CD14-positive monocyte (primary cell): ENCODE data around the gene MEMO1. TPM values are rescaled to one million over a fixed set of nuclear protein-coding genes. Genes with fewer than 3 reads are reported as not detected.
"Not testable (repeated sequence)": the region's sequence is repeated elsewhere in the genome, so short reads cannot be mapped to it uniquely, and the experiment has no call there.

Source experiments
- DNase-seq, 3 donors: peaks; one replicate each; pipeline ENCODE4 v3.0.0-alpha.2; 2011 to 2022
- H2AFZ ChIP-seq: 2 replicates; pipeline ENCODE4 v1.6.0; 2012; ENCODE audit warnings: mild to moderate bottlenecking, low read depth, low read length, inconsistent platforms; ENCODE audit not compliant: insufficient read depth, poor library complexity, severe bottlenecking
- H3K27ac ChIP-seq, 2 donors: 1 replicate in 1 of 2; 2 replicates in 1 of 2; pipeline ENCODE4 v1.5.1; 2012 to 2013; ENCODE audit warnings: low read length in 2 of 2, control low read depth in 1 of 2, inconsistent platforms in 1 of 2, low read depth in 1 of 2, mild to moderate bottlenecking in 1 of 2
- H3K27me3 ChIP-seq, 2 donors: one replicate each; pipeline versions ENCODE4 v1.6.0 to v1.6.1; 2011 to 2013; ENCODE audit warnings: low read length in 2 of 2; ENCODE audit not compliant: control insufficient read depth in 2 of 2, insufficient read depth in 2 of 2
- H3K36me3 ChIP-seq, 2 donors: replicated peaks in 1 of 2; 1 replicate in 1 of 2; 2 replicates in 1 of 2; pipeline versions ENCODE4 v1.5.1 to v1.6.1; 2012 to 2013; ENCODE audit warnings: low read length in 2 of 2, control low read depth in 1 of 2, inconsistent platforms in 1 of 2, mild to moderate bottlenecking in 1 of 2; ENCODE audit not compliant: insufficient read depth in 2 of 2, control insufficient read depth in 1 of 2
- H3K4me1 ChIP-seq, 2 donors: 1 replicate in 1 of 2; 2 replicates in 1 of 2; pipeline versions ENCODE4 v1.5.1 to v1.6.1; 2012 to 2013; ENCODE audit warnings: low read length in 2 of 2, control low read depth in 1 of 2, inconsistent platforms in 1 of 2, mild to moderate bottlenecking in 1 of 2, moderate library complexity in 1 of 2; ENCODE audit not compliant: insufficient read depth in 2 of 2, control insufficient read depth in 1 of 2
- H3K4me2 ChIP-seq: replicated peaks from 2 replicates; pipeline ENCODE3; 2012; ENCODE audit warnings: low read length, moderate library complexity, mild to moderate bottlenecking; ENCODE audit not compliant: poor library complexity, severe bottlenecking; ENCODE audit errors: extremely low read depth
- H3K4me3 ChIP-seq, 3 experiments: fragments of 200-600 bp in 1 of 3; sonication (generic) in 1 of 3; replicated peaks in 1 of 3; 1 replicate in 2 of 3; 2 replicates in 1 of 3; pipeline ENCODE4 v1.5.1; 2011 to 2013; ENCODE audit warnings: low read length in 3 of 3, mild to moderate bottlenecking in 3 of 3, control low read depth in 2 of 3, low read depth in 2 of 3, inconsistent platforms in 1 of 3, moderate library complexity in 1 of 3
- H3K79me2 ChIP-seq: 2 replicates; pipeline ENCODE4 v1.6.0; 2012; ENCODE audit warnings: mild to moderate bottlenecking, control low read depth, inconsistent platforms, low read length, moderate library complexity; ENCODE audit not compliant: insufficient read depth
- H3K9ac ChIP-seq: 2 replicates; pipeline ENCODE4 v1.6.0; 2017; ENCODE audit warnings: low read length, mild to moderate bottlenecking; ENCODE audit not compliant: insufficient read depth, poor library complexity, severe bottlenecking
- H3K9me3 ChIP-seq, 2 donors: replicated peaks in 1 of 2; 1 replicate in 1 of 2; 2 replicates in 1 of 2; pipeline versions ENCODE4 v1.5.1 to v1.6.1; 2012 to 2013; ENCODE audit warnings: low read length in 2 of 2, control low read depth in 1 of 2; ENCODE audit not compliant: control insufficient read depth in 1 of 2, insufficient read depth in 1 of 2
- H4K20me1 ChIP-seq: 2 replicates; pipeline ENCODE4 v1.6.0; 2012; ENCODE audit warnings: mild to moderate bottlenecking, low read length, control low read depth, moderate library complexity; ENCODE audit not compliant: insufficient read depth
- H3K27ac Mint-ChIP-seq, 7 donors: one replicate each; pipeline ENCODE4 v1.8.0; 2020; ENCODE audit warnings: mild to moderate bottlenecking in 7 of 7, mixed read lengths in 7 of 7, moderate library complexity in 6 of 7, inconsistent platforms in 2 of 7
- H3K27me3 Mint-ChIP-seq, 3 donors: one replicate each; pipeline ENCODE4 v1.8.0; 2021 to 2022; ENCODE audit warnings: low read depth in 3 of 3, mild to moderate bottlenecking in 3 of 3, mixed read lengths in 3 of 3, moderate library complexity in 3 of 3, inconsistent platforms in 1 of 3
- H3K36me3 Mint-ChIP-seq, 2 donors: one replicate each; pipeline ENCODE4 v1.8.0; 2020; ENCODE audit warnings: mixed read lengths in 2 of 2, inconsistent platforms in 1 of 2, mild to moderate bottlenecking in 1 of 2
- H3K4me1 Mint-ChIP-seq: one replicate; pipeline ENCODE4 v1.8.0; 2020; ENCODE audit warnings: mild to moderate bottlenecking, mixed read lengths
- H3K4me3 Mint-ChIP-seq, 2 donors: one replicate each; pipeline ENCODE4 v1.8.0; 2020; ENCODE audit warnings: mild to moderate bottlenecking in 2 of 2, mixed read lengths in 2 of 2, moderate library complexity in 1 of 2
- H3K9me3 Mint-ChIP-seq, 7 donors: one replicate each; pipeline ENCODE4 v1.8.0; 2020 to 2022; ENCODE audit warnings: mixed read lengths in 7 of 7, mild to moderate bottlenecking in 6 of 7, moderate library complexity in 6 of 7, inconsistent platforms in 2 of 7
- WGBS: methylation state at CpG from one replicate; pipeline ENCODE4 v1.1.5; 2013; ENCODE audit warnings: missing lambda C conversion rate; ENCODE audit not compliant: insufficient coverage; 5-methylcytosine and 5-hydroxymethylcytosine counted together
- intact Hi-C, 2 donors: fragments of 100-400 bp; cut with micrococcal nuclease; formaldehyde crosslinking; loops; one replicate each; pipeline versions ENCODE4 v1.15.0 to v1.15.1; 2023
- polyA plus RNA-seq, 3 donors: library from polyadenylated mRNA; depleted of rRNA in 1 of 3; unstranded in 2 of 3; stranded (reverse) in 1 of 3; fragments of 300-500 nt in 2 of 3; fragments of >200 nt in 1 of 3; fragmentation: Illumina TruSeq in 2 of 3; gene quantifications; 1 replicate in 2 of 3; 2 replicates in 1 of 3; pipeline ENCODE4 v1.2.3, GENCODE V29; 2012 to 2021
- TF ChIP-seq, protein P1 (sequence below): fragments of 200-600 bp; IDR thresholded peaks from one replicate; pipeline ENCODE4 v1.8.0; 2022; ENCODE audit warnings: antibody characterized with exemption, mild to moderate bottlenecking

Gene MEMO1
- polyA plus RNA-seq, 3 donors: 49.5 to 63.7 (median 57.0) TPM

- no CpG with 5 or more reads among the region's 2 CpGs for WGBS
- H4K20me1 ChIP-seq: no peaks in the 10 kb centered on the region
- Mint-ChIP-seq H3K27me3 (no peaks in the 10 kb centered on the region), H3K36me3 (peaks cover 11 to 14% of the 10 kb centered on the region in 2 donors), H3K27ac (peak overlapping the region in 3 of 7 donors; percentile 5 to 43 (median 32)), H3K4me1 (no peaks in the 10 kb centered on the region), H3K9me3 (no peaks in the 10 kb centered on the region), H3K4me3 (no peak overlapping the region)
- intact Hi-C loops: no loop called here
- no peaks in the 10 kb centered on the region for H3K9me3 ChIP-seq
- no peak overlapping the region for H3K9ac ChIP-seq
- H3K27me3 ChIP-seq: no peaks in the 10 kb centered on the region
- TF ChIP-seq, protein P1, sequence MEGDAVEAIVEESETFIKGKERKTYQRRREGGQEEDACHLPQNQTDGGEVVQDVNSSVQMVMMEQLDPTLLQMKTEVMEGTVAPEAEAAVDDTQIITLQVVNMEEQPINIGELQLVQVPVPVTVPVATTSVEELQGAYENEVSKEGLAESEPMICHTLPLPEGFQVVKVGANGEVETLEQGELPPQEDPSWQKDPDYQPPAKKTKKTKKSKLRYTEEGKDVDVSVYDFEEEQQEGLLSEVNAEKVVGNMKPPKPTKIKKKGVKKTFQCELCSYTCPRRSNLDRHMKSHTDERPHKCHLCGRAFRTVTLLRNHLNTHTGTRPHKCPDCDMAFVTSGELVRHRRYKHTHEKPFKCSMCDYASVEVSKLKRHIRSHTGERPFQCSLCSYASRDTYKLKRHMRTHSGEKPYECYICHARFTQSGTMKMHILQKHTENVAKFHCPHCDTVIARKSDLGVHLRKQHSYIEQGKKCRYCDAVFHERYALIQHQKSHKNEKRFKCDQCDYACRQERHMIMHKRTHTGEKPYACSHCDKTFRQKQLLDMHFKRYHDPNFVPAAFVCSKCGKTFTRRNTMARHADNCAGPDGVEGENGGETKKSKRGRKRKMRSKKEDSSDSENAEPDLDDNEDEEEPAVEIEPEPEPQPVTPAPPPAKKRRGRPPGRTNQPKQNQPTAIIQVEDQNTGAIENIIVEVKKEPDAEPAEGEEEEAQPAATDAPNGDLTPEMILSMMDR: no peak
- H3K4me1 ChIP-seq: no peaks in the 10 kb centered on the region
- H3K79me2 ChIP-seq: no peaks in the 10 kb centered on the region
- H3K36me3 ChIP-seq: peaks cover 5 to 19% of the 10 kb centered on the region in 2 donors
- no peak overlapping the region for H3K27ac ChIP-seq
- DNase-seq: no peak
- H2AFZ ChIP-seq: no peak overlapping the region
- H3K4me2 ChIP-seq: no peak overlapping the region
- no peak overlapping the region for H3K4me3 ChIP-seq
Measured at GRCh38 chr2:31859959-31860358, 150.8 kb downstream of the MEMO1 start.

- Histone ChIP-seq H3K27me3 (no peaks in the 10 kb centered on the region), H3K79me2 (no peaks in the 10 kb centered on the region), H3K4me1 (no peaks in the 10 kb centered on the region), H3K9me3 (no peaks in the 10 kb centered on the region), H3K27ac (no peak overlapping the region), H2AFZ (no peak overlapping the region), H3K9ac (no peak overlapping the region), H4K20me1 (no peaks in the 10 kb centered on the region), H3K4me3 (no peak overlapping the region), H3K4me2 (no peak overlapping the region), H3K36me3 (peaks cover 0 to 19% of the 10 kb centered on the region in 2 donors)
- no peaks in the 10 kb centered on the region for H3K4me1 Mint-ChIP-seq
- H3K4me3 Mint-ChIP-seq: no peak overlapping the region
- no peak for DNase-seq
- intact Hi-C loops: no loop called here
- no peaks in the 10 kb centered on the region for H3K9me3 Mint-ChIP-seq
- TF ChIP-seq, protein P1: no peak
- no peak overlapping the region for H3K27ac Mint-ChIP-seq
- no peaks in the 10 kb centered on the region for H3K27me3 Mint-ChIP-seq
- H3K36me3 Mint-ChIP-seq: peaks cover 23 to 42% of the 10 kb centered on the region in 2 donors
Measured at GRCh38 chr2:31853521-31853920, 157.3 kb downstream of the MEMO1 start.

GRCh38 chr2:31842150-31842549 lies 168.7 kb downstream of the MEMO1 start:
- H3K36me3 Mint-ChIP-seq, H3K4me2 ChIP-seq, H3K27me3 Mint-ChIP-seq, H3K9me3 Mint-ChIP-seq, H3K4me1 Mint-ChIP-seq, H3K36me3 ChIP-seq, H3K4me3 ChIP-seq, H2AFZ ChIP-seq, DNase-seq, H3K4me3 Mint-ChIP-seq, H3K27ac Mint-ChIP-seq, H3K27me3 ChIP-seq, H3K27ac ChIP-seq, H3K4me1 ChIP-seq, H3K79me2 ChIP-seq, H3K9ac ChIP-seq, H3K9me3 ChIP-seq, H4K20me1 ChIP-seq, intact Hi-C loops: not testable (repeated sequence)
- WGBS: no CpG with 5 or more reads among the region's 5 CpGs
